ENCODE measurements around the gene SEMA4D.

- TF ChIP-seq POLR2A (IDR thresholded peaks at IDR 0.05; ENCODE audit: low read depth, low read length) (no peak), POLR2AphosphoS5 (IDR thresholded peaks at IDR 0.05; ENCODE audit: low read depth, low read length) (no peak)
These were observed 24.0 kb downstream of the SEMA4D start for GRCh38 chr9:89473762-89474469.

Measured in GM12892 (cell line).